Measurements from ENCODE around the gene P2RY2. TPM values are rescaled to one million over a fixed set of nuclear protein-coding genes. Genes with fewer than 3 reads are reported as not detected.

P2RY2 gene
- 4.2 and 4.5 TPM in 2 replicates for total RNA-seq

GRCh38 chr11:73218106-73218829 is at the start of gene P2RY2:
Gene P2RY2, plus strand, starts transcription at chr11:73218281. Its CDS starts 15,879 bp downstream, at chr11:73234160.
- TF ChIP-seq CTCF (IDR thresholded peaks at IDR 0.05; ENCODE audit: insufficient read depth, low read length, poor library complexity, severe bottlenecking), result peak; percentile 54
- H3K4me3 ChIP-seq (ENCODE audit: low read depth, low read length), result peak within 1 kb of the TSS; percentile 49
- H3K36me3 ChIP-seq (ENCODE audit: control insufficient read depth, insufficient read depth, low read length), result no peaks in the 10 kb centered on the region
- peaks cover 6% of the 10 kb centered on the region for H3K27me3 ChIP-seq (ENCODE audit: control insufficient read depth, insufficient read depth, low read length)
- no peak for DNase-seq (ENCODE audit: low read depth)

DNA sequence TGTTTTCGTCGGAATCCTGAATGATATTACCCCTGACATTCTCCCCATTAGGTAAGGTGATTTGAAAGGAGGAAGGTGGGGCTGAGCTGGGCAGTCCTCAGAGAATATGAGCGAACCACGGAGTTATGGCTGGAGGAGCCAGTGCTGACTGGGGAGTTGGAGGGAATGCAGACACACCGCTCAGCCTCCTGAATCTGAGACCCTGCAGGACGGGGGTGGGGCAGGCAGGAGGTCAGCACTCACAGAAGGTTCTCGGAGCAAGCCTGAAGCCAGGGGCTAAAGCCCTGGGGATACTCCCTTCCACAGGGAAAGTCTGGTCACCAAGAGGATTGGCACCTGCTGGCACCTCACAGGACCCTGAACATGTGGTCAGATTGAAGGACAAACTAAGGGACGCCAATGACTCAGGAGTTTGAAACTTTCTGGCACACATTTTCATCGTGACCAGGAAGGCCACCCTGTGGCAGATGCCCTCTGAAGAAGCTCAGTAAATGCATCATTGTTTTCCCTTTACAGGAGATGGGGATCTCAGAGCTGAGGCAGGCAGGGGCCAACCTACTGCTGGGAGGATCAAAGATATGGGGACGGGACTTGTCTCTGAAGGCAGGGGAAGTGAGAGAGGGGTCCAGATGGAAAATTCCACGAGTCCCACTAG is 49.0 kb upstream of the P2RY2 start:
- Histone ChIP-seq H3K36me3 (ENCODE audit: control insufficient read depth, insufficient read depth, low read length) (no peaks in the 10 kb centered on the region), H3K27me3 (ENCODE audit: control insufficient read depth, insufficient read depth, low read length) (no peaks in the 10 kb centered on the region), H3K4me3 (ENCODE audit: low read depth, low read length) (no peak overlapping the region)
- no peak for TF ChIP-seq CTCF (IDR thresholded peaks at IDR 0.05; ENCODE audit: insufficient read depth, low read length, poor library complexity, severe bottlenecking)
- no peak for DNase-seq (ENCODE audit: low read depth)

- H3K36me3 ChIP-seq (ENCODE audit: control insufficient read depth, insufficient read depth, low read length), result no peaks in the 10 kb centered on the region
- DNase-seq (ENCODE audit: low read depth), result no peak
- no peaks in the 10 kb centered on the region for H3K27me3 ChIP-seq (ENCODE audit: control insufficient read depth, insufficient read depth, low read length)
- no peak overlapping the region for H3K4me3 ChIP-seq (ENCODE audit: low read depth, low read length)
- no peak for TF ChIP-seq CTCF (IDR thresholded peaks at IDR 0.05; ENCODE audit: insufficient read depth, low read length, poor library complexity, severe bottlenecking)
Measured at GRCh38 chr11:73170140-73170539, 47.9 kb upstream of the P2RY2 start.

- Histone ChIP-seq H3K36me3 (ENCODE audit: control insufficient read depth, insufficient read depth, low read length) (no peaks in the 10 kb centered on the region), H3K4me3 (ENCODE audit: low read depth, low read length) (no peak overlapping the region), H3K27me3 (ENCODE audit: control insufficient read depth, insufficient read depth, low read length) (no peaks in the 10 kb centered on the region)
- DNase-seq (ENCODE audit: low read depth), result no peak
- TF ChIP-seq CTCF (IDR thresholded peaks at IDR 0.05; ENCODE audit: insufficient read depth, low read length, poor library complexity, severe bottlenecking), result no peak
Measured at GRCh38 chr11:73171436-73172161, 46.5 kb upstream of the P2RY2 start.

GRCh38 chr11:73172992-73173656 is 45.0 kb upstream of the P2RY2 start:
- no peak overlapping the region for H3K4me3 ChIP-seq (ENCODE audit: low read depth, low read length)
- no peaks in the 10 kb centered on the region for H3K27me3 ChIP-seq (ENCODE audit: control insufficient read depth, insufficient read depth, low read length)
- no peaks in the 10 kb centered on the region for H3K36me3 ChIP-seq (ENCODE audit: control insufficient read depth, insufficient read depth, low read length)
- no peak for DNase-seq (ENCODE audit: low read depth)
- TF ChIP-seq CTCF (IDR thresholded peaks at IDR 0.05; ENCODE audit: insufficient read depth, low read length, poor library complexity, severe bottlenecking), result no peak

Measured in kidney epithelial cell (primary cell).